Natural killer cell (primary cell): ENCODE data around the gene EXOC4. TPM values are rescaled to one million over a fixed set of nuclear protein-coding genes. Genes with fewer than 3 reads are reported as not detected.

Experiments
- ATAC-seq, 3 donors: fragments of 150-1000 bp in 2 of 3; fragments of 200-7000 bp in 1 of 3; cut with Tn5 transposase; 1 replicate in 1 of 3; 2 replicates in 2 of 3; pipeline ENCODE4 v1.10.0; 2021; ENCODE audit warnings: mild to moderate bottlenecking in 2 of 3, moderate library complexity in 2 of 3
- DNase-seq, 2 donors: peaks; one replicate each; pipeline versions ENCODE4 v3.0.0 to v3.0.0-alpha.2; 2013 to 2021; ENCODE audit warnings: mixed read lengths in 1 of 2
- H3K27ac ChIP-seq: one replicate; pipeline ENCODE4 v1.5.1; 2013; ENCODE audit warnings: mild to moderate bottlenecking, low read length
- H3K27me3 ChIP-seq: one replicate; pipeline ENCODE4 v1.6.1; 2013; ENCODE audit warnings: low read length; ENCODE audit not compliant: control insufficient read depth, insufficient read depth
- H3K36me3 ChIP-seq: one replicate; pipeline ENCODE4 v1.6.1; 2013; ENCODE audit warnings: low read length; ENCODE audit not compliant: control insufficient read depth, insufficient read depth
- H3K4me1 ChIP-seq: one replicate; pipeline ENCODE4 v1.6.1; 2013; ENCODE audit warnings: low read length; ENCODE audit not compliant: control insufficient read depth, insufficient read depth
- H3K4me3 ChIP-seq: one replicate; pipeline ENCODE4 v1.5.1; 2013; ENCODE audit warnings: low read length
- H3K9me3 ChIP-seq: one replicate; pipeline ENCODE4 v1.6.1; 2013; ENCODE audit warnings: low read length; ENCODE audit not compliant: control insufficient read depth, insufficient read depth
- H3K27ac Mint-ChIP-seq, 2 donors: one replicate each; pipeline ENCODE4 v1.8.0; 2022; ENCODE audit warnings: mild to moderate bottlenecking in 2 of 2, mixed read lengths in 2 of 2, moderate library complexity in 1 of 2
- H3K27me3 Mint-ChIP-seq, 2 donors: one replicate each; pipeline ENCODE4 v1.8.0; 2022; ENCODE audit warnings: low read depth in 2 of 2, mixed read lengths in 2 of 2
- H3K36me3 Mint-ChIP-seq: one replicate; pipeline ENCODE4 v1.8.0; 2022; ENCODE audit warnings: mixed read lengths
- H3K4me1 Mint-ChIP-seq, 2 donors: one replicate each; pipeline ENCODE4 v1.8.0; 2022; ENCODE audit warnings: mixed read lengths in 2 of 2
- H3K4me3 Mint-ChIP-seq: one replicate; pipeline ENCODE4 v1.8.0; 2022; ENCODE audit warnings: mild to moderate bottlenecking, moderate library complexity, mixed read lengths
- H3K9me3 Mint-ChIP-seq, 2 donors: one replicate each; pipeline ENCODE4 v1.8.0; 2022; ENCODE audit warnings: mixed read lengths in 2 of 2
- WGBS: methylation state at CpG from one replicate; pipeline ENCODE4 v1.1.7; 2013; ENCODE audit warnings: missing lambda C conversion rate; ENCODE audit not compliant: insufficient coverage; 5-methylcytosine and 5-hydroxymethylcytosine counted together
- intact Hi-C: fragments of 100-400 bp; cut with micrococcal nuclease; formaldehyde crosslinking; loops from one replicate; pipeline ENCODE4 v1.14.2; 2022
- total RNA-seq, 4 donors: library from RNA; stranded (reverse); fragments of 120-200 nt in 1 of 4; gene quantifications; one replicate each; pipeline versions ENCODE4 v1.2.3 to v1.2.4, GENCODE V29; 2013 to 2022
- TF ChIP-seq, protein P1 (sequence below): fragments of 200-600 bp; IDR thresholded peaks from one replicate; pipeline ENCODE4 v1.8.0; 2022; ENCODE audit warnings: antibody characterized with exemption

The EXOC4 gene
- total RNA-seq, 3 donors from 2014 or later (not counting 1 experiment from before 2014, with no cell fraction given), result 105 to 148 (median 123) TPM

GRCh38 chr7:133850497-133851280 is 597.8 kb downstream of the EXOC4 start:
- Mint-ChIP-seq H3K27ac (no peak overlapping the region), H3K27me3 (no peaks in the 10 kb centered on the region), H3K4me3 (no peak overlapping the region), H3K9me3 (no peaks in the 10 kb centered on the region), H3K36me3 (no peaks in the 10 kb centered on the region), H3K4me1 (peaks cover 0 to 6% of the 10 kb centered on the region in 2 donors)
- ATAC-seq (no peak), DNase-seq (no peak)
- WGBS, result over 99% methylated on average over 5 of the region's 5 CpGs
- no peak overlapping the region for H3K4me3 ChIP-seq
- H3K27ac ChIP-seq, result no peak overlapping the region
- no peaks in the 10 kb centered on the region for H3K36me3 ChIP-seq
- H3K27me3 ChIP-seq, result no peaks in the 10 kb centered on the region
- TF ChIP-seq, protein P1, sequence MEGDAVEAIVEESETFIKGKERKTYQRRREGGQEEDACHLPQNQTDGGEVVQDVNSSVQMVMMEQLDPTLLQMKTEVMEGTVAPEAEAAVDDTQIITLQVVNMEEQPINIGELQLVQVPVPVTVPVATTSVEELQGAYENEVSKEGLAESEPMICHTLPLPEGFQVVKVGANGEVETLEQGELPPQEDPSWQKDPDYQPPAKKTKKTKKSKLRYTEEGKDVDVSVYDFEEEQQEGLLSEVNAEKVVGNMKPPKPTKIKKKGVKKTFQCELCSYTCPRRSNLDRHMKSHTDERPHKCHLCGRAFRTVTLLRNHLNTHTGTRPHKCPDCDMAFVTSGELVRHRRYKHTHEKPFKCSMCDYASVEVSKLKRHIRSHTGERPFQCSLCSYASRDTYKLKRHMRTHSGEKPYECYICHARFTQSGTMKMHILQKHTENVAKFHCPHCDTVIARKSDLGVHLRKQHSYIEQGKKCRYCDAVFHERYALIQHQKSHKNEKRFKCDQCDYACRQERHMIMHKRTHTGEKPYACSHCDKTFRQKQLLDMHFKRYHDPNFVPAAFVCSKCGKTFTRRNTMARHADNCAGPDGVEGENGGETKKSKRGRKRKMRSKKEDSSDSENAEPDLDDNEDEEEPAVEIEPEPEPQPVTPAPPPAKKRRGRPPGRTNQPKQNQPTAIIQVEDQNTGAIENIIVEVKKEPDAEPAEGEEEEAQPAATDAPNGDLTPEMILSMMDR, result no peak
- H3K4me1 ChIP-seq, result no peaks in the 10 kb centered on the region
- H3K9me3 ChIP-seq, result no peaks in the 10 kb centered on the region
- intact Hi-C loops, result no loop called here

GRCh38 chr7:133851411-133851810 is 598.5 kb downstream of the EXOC4 start:
- intact Hi-C loops, result no loop called here
- Histone ChIP-seq H3K36me3 (no peaks in the 10 kb centered on the region), H3K4me1 (no peaks in the 10 kb centered on the region), H3K27ac (no peak overlapping the region), H3K9me3 (no peaks in the 10 kb centered on the region), H3K27me3 (no peaks in the 10 kb centered on the region), H3K4me3 (no peak overlapping the region)
- ATAC-seq (no peak), DNase-seq (no peak)
- no peaks in the 10 kb centered on the region for H3K36me3 Mint-ChIP-seq
- no peaks in the 10 kb centered on the region for H3K9me3 Mint-ChIP-seq
- H3K4me1 Mint-ChIP-seq, result peaks cover 0 to 8% of the 10 kb centered on the region in 2 donors
- TF ChIP-seq, protein P1, result no peak
- no peaks in the 10 kb centered on the region for H3K27me3 Mint-ChIP-seq
- WGBS, result 96% methylated on average over 2 of the region's 2 CpGs
- no peak overlapping the region for H3K4me3 Mint-ChIP-seq
- no peak overlapping the region for H3K27ac Mint-ChIP-seq

DNA sequence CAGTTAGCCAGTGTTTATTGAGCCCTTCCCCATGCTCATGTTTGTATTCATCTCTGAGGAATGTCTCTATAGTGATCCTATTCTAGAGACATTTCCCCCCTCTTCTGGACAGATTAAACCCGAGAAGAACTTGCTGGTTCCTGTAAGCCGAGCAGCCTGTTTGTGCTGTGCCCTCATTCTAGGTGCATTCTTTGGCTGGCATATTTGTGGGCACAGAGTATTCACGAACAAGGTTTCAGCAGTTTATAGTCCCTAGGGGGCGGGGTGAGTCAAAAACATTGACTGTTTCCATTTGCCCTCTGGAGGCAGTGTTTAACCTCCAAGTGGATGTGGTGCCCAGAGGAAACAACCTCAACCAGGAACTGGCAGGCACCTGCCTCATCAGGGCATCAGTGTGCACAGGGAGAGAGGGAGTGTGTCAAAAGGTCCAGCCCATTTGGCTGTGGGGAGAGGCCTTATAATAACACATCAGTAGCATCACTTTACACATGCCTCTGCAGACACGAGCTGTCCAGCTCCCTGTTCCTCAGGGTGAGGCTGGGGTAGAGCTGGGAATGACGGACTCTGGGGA is 600.9 kb downstream of the EXOC4 start:
- peak in 2 of 3 donors; percentile 39 to 47 for ATAC-seq

More for the DNA sequence above, 600.9 kb downstream of the EXOC4 start:
- Mint-ChIP-seq H3K27me3 (no peaks in the 10 kb centered on the region), H3K9me3 (no peaks in the 10 kb centered on the region), H3K36me3 (no peaks in the 10 kb centered on the region), H3K4me1 (peaks cover 0 to 9% of the 10 kb centered on the region in 2 donors), H3K4me3 (no peak overlapping the region), H3K27ac (no peak overlapping the region)
- peak in 1 of 2 donors; percentile 26 for DNase-seq
- Histone ChIP-seq H3K27me3 (no peaks in the 10 kb centered on the region), H3K36me3 (no peaks in the 10 kb centered on the region), H3K27ac (no peak overlapping the region), H3K4me3 (no peak overlapping the region), H3K9me3 (no peaks in the 10 kb centered on the region), H3K4me1 (no peaks in the 10 kb centered on the region)
- WGBS, result 79% methylated on average over 6 of the region's 6 CpGs
- intact Hi-C loops, result no loop called here
- TF ChIP-seq, protein P1, result no peak
